MM.1S (cell line): ENCODE results near the gene ANKRD13B.

Experiments used
- DNase-seq: peaks from one replicate; pipeline ENCODE4 v3.0.0-alpha.2; 2015
- H2AFZ ChIP-seq: fragments of 300-600 bp; sonication (generic); 2 replicates; pipeline ENCODE4 v1.6.0; 2016; ENCODE audit warnings: antibody characterized with exemption, low read length
- H3F3A ChIP-seq: fragments of 300-600 bp; sonication (generic); 2 replicates; pipeline ENCODE4 v1.6.1; 2016; ENCODE audit warnings: mild to moderate bottlenecking, antibody characterized with exemption, low read length, moderate library complexity, mixed read lengths; ENCODE audit not compliant: insufficient read depth
- H3K27ac ChIP-seq: fragments of 300-600 bp; sonication (generic); 2 replicates; pipeline ENCODE4 v1.5.1; 2016; ENCODE audit warnings: mild to moderate bottlenecking, low read length
- H3K27me3 ChIP-seq: fragments of 300-600 bp; sonication (generic); replicated peaks from 2 replicates; pipeline ENCODE4 v1.6.0; 2016; ENCODE audit warnings: low read length; ENCODE audit not compliant: insufficient read depth
- H3K36me3 ChIP-seq: fragments of 300-600 bp; sonication (generic); replicated peaks from 2 replicates; pipeline ENCODE4 v1.6.1; 2016; ENCODE audit warnings: mild to moderate bottlenecking, low read length, mixed read lengths; ENCODE audit not compliant: insufficient read depth
- H3K4me1 ChIP-seq: fragments of 300-600 bp; sonication (generic); 2 replicates; pipeline ENCODE4 v1.6.1; 2016; ENCODE audit warnings: low read length, mixed read lengths
- H3K4me2 ChIP-seq: fragments of 300-600 bp; sonication (generic); 2 replicates; pipeline ENCODE4 v1.6.0; 2016; ENCODE audit warnings: low read depth, low read length
- H3K4me3 ChIP-seq: fragments of 300-600 bp; sonication (generic); 2 replicates; pipeline ENCODE4 v1.5.1; 2016; ENCODE audit warnings: low read length, mixed read lengths
- H3K79me2 ChIP-seq: fragments of 300-600 bp; sonication (generic); 2 replicates; pipeline ENCODE4 v1.6.1; 2016; ENCODE audit warnings: mixed run types, low read length, mixed read lengths
- H3K9ac ChIP-seq: fragments of 300-600 bp; sonication (generic); 2 replicates; pipeline ENCODE4 v1.6.1; 2016; ENCODE audit warnings: low read length, mixed read lengths
- H3K9me2 ChIP-seq: fragments of 300-600 bp; sonication (generic); replicated peaks from 2 replicates; pipeline ENCODE4 v1.6.1; 2016; ENCODE audit warnings: mild to moderate bottlenecking, low read length, mixed read lengths; ENCODE audit not compliant: insufficient read depth
- H3K9me3 ChIP-seq: fragments of 300-600 bp; sonication (generic); replicated peaks from 2 replicates; pipeline ENCODE4 v1.6.1; 2016; ENCODE audit warnings: mild to moderate bottlenecking, low read length, mixed read lengths; ENCODE audit not compliant: insufficient read depth
- H4K20me1 ChIP-seq: fragments of 300-600 bp; sonication (generic); 2 replicates; pipeline ENCODE4 v1.6.1; 2016; ENCODE audit warnings: mild to moderate bottlenecking, low read length, moderate library complexity, mixed read lengths; ENCODE audit not compliant: insufficient read depth
- CTCF ChIP-seq: fragments of 300-600 bp; sonication (generic); IDR thresholded peaks from 2 replicates; pipeline ENCODE4 v1.5.1; 2016; ENCODE audit warnings: antibody characterized with exemption, low read length, mixed read lengths
- EZH2 ChIP-seq: fragments of 300-600 bp; sonication (generic); optimal IDR thresholded peaks from 2 replicates; pipeline ENCODE3; 2017; ENCODE audit warnings: low read depth, mild to moderate bottlenecking, antibody characterized with exemption, low read length, mixed read lengths
- EZH2phosphoT487 ChIP-seq: fragments of 300-600 bp; sonication (generic); IDR thresholded peaks from 2 replicates; pipeline ENCODE4 v1.6.1; 2018; ENCODE audit warnings: antibody characterized with exemption, low read length

ANKRD13B gene

GRCh38 chr17:29592850-29593551, at the start of gene ANKRD13B:
Gene ANKRD13B, plus strand, starts transcription at chr17:29593132. Its CDS starts 490 bp downstream, at chr17:29593622.
- Histone ChIP-seq H3K27ac (no peak within 1 kb of the TSS), H2AFZ (peak within 1 kb of the TSS; percentile 70), H3F3A (peaks cover 6% of the 10 kb centered on the region; the same call in 1 of the 2 replicates), H3K4me2 (peak within 1 kb of the TSS; percentile 99), H3K36me3 (no peaks in the 10 kb centered on the region), H4K20me1 (no peaks in the 10 kb centered on the region), H3K9ac (peak within 1 kb of the TSS; percentile 21; the same call in 1 of the 2 replicates), H3K4me3 (peak within 1 kb of the TSS; percentile 73), H3K4me1 (peaks cover 31% of the 10 kb centered on the region), H3K9me2 (no peaks in the 10 kb centered on the region), H3K9me3 (no peaks in the 10 kb centered on the region), H3K27me3 (no peaks in the 10 kb centered on the region), H3K79me2 (peaks cover 10% of the 10 kb centered on the region)
- no peak for TF ChIP-seq CTCF
- TF ChIP-seq EZH2 = no peak
- TF ChIP-seq EZH2phosphoT487 = no peak
- DNase-seq = no peak

- Histone ChIP-seq H3K4me3 (no peak overlapping the region), H3K27me3 (no peaks in the 10 kb centered on the region), H3K36me3 (0 out of 2 replicates have a peak, but pooled peaks cover 6% of the 10 kb centered on the region), H3K9me3 (no peaks in the 10 kb centered on the region), H4K20me1 (no peaks in the 10 kb centered on the region), H3K4me1 (no peaks in the 10 kb centered on the region), H3K4me2 (no peak overlapping the region), H3F3A (no peaks in the 10 kb centered on the region), H2AFZ (no peak overlapping the region), H3K9ac (no peak overlapping the region), H3K79me2 (no peaks in the 10 kb centered on the region), H3K9me2 (no peaks in the 10 kb centered on the region), H3K27ac (no peak overlapping the region)
- TF ChIP-seq CTCF (no peak), EZH2phosphoT487 (no peak), EZH2 (no peak)
- DNase-seq = no peak
Measured at GRCh38 chr17:29544066-29544465, 48.9 kb upstream of the ANKRD13B start.

- Histone ChIP-seq H4K20me1 (no peaks in the 10 kb centered on the region), H3K27ac (no peak overlapping the region), H3K9ac (no peak overlapping the region), H3K4me1 (no peaks in the 10 kb centered on the region), H3K27me3 (no peaks in the 10 kb centered on the region), H3K9me3 (no peaks in the 10 kb centered on the region), H3K9me2 (no peaks in the 10 kb centered on the region), H3F3A (no peaks in the 10 kb centered on the region), H3K4me2 (no peak overlapping the region), H3K4me3 (no peak overlapping the region), H3K79me2 (no peaks in the 10 kb centered on the region), H3K36me3 (0 out of 2 replicates have a peak, but pooled peaks cover 6% of the 10 kb centered on the region), H2AFZ (no peak overlapping the region)
- DNase-seq = no peak
- TF ChIP-seq EZH2 (no peak), EZH2phosphoT487 (no peak), CTCF (no peak)
Measured at GRCh38 chr17:29546085-29546484, 46.8 kb upstream of the ANKRD13B start.
